Psoas muscle (tissue), 8 donors: ENCODE measurements around the gene SHISAL1. TPM values are rescaled to one million over a fixed set of nuclear protein-coding genes. Genes with fewer than 3 reads are reported as not detected.

Experiments
- ATAC-seq, 4 donors: fragments of 200-7000 bp; cut with Tn5 transposase; one replicate each; pipeline ENCODE4 v1.9.1; 2020; ENCODE audit warnings: moderate library complexity in 3 of 4, mild to moderate bottlenecking in 2 of 4
- DNase-seq, 2 donors: peaks; one replicate each; pipeline ENCODE4 v3.0.0-alpha.2; 2020
- H3K27ac ChIP-seq: fragments of 200-600 bp; one replicate; pipeline ENCODE4 v1.8.0; 2022
- H3K27me3 ChIP-seq, 3 donors: fragments of 200-600 bp in 1 of 3; one replicate each; pipeline versions ENCODE4 v1.6.1 to v1.8.0; 2013 to 2022; ENCODE audit warnings: low read length in 2 of 3, mild to moderate bottlenecking in 2 of 3, moderate library complexity in 1 of 3; ENCODE audit not compliant: insufficient read depth in 3 of 3
- H3K36me3 ChIP-seq, 2 donors: fragments of 200-600 bp in 1 of 2; one replicate each; pipeline versions ENCODE4 v1.6.1 to v1.8.0; 2013 to 2022; ENCODE audit warnings: low read depth in 1 of 2, mild to moderate bottlenecking in 1 of 2, moderate library complexity in 1 of 2; ENCODE audit not compliant: insufficient read depth in 1 of 2
- H3K4me1 ChIP-seq: fragments of 200-600 bp; one replicate; pipeline ENCODE4 v1.8.0; 2022
- H3K4me3 ChIP-seq: fragments of 200-600 bp; one replicate; pipeline ENCODE4 v1.8.0; 2022; ENCODE audit warnings: mild to moderate bottlenecking
- H3K9me3 ChIP-seq: fragments of 200-600 bp; one replicate; pipeline ENCODE4 v1.8.0; 2022
- CTCF ChIP-seq: fragments of 200-600 bp; IDR thresholded peaks from one replicate; pipeline ENCODE4 v1.8.0; 2022; ENCODE audit warnings: antibody characterized with exemption
- WGBS, 3 donors: extraction: QIAGEN DNeasy Blood & Tissue Kit; methylation state at CpG; one replicate each; pipeline versions ENCODE4 v1.1.6 to v1.1.7; 2013; 5-methylcytosine and 5-hydroxymethylcytosine counted together
- intact Hi-C, 2 donors: fragments of 100-400 bp; cut with DNase I; formaldehyde crosslinking; loops; one replicate each; pipeline versions ENCODE4 v1.11.0 to v1.14.2; 2022
- polyA plus RNA-seq, 3 donors: library from polyadenylated mRNA; stranded (reverse); fragments of 200-250 nt; gene quantifications; one replicate each; pipeline ENCODE4 v1.2.3, GENCODE V29; 2013
- total RNA-seq, 4 donors: library from RNA; stranded (reverse); fragmentation: NEBNext Ultra II Directional in 2 of 4; extraction: Animal tissue kit (Norgen Biotek cat#: 25700) in 2 of 4; gene quantifications; one replicate each; pipeline versions ENCODE4 v1.2.1 to v1.2.4, GENCODE V29; 2021 to 2023
- donor health status: healthy with polysubstance abuse.
- donor health status: DM: no; HTN: no; CAD: no; lungs with moderate emphysema.
- donor health status: Bipolar disorder and iron deficiency.
- donor health status: healthy.
- donor health status: DM: yes; HTN: yes; CAD: no.
- donor health status: DM: no; HTN: no; CAD: no.
- donor health status: DM: no; HTN: no; CAD: no.
- donor health status: DM: yes; HTN: yes; CAD: no.

Gene SHISAL1
- total and polyA plus RNA-seq, 7 donors: 0.01 to 0.24 (median 0.06) TPM; not detected in 1

GRCh38 chr22:44248926-44249325 lies 63.8 kb downstream of the SHISAL1 start:
- Histone ChIP-seq H3K27ac (no peak overlapping the region), H3K4me3 (no peak overlapping the region), H3K4me1 (no peaks in the 10 kb centered on the region), H3K36me3 (no peaks in the 10 kb centered on the region), H3K9me3 (peaks cover 10% of the 10 kb centered on the region), H3K27me3 (peaks cover 0 to 15% (median 8%) of the 10 kb centered on the region in 3 donors)
- 93 to 96% (median 93%) methylated on average over 10 of the region's 10 CpGs for WGBS, 3 donors
- no peak for TF ChIP-seq CTCF
- intact Hi-C loops: no loop called here
- ATAC-seq: no peak
- DNase-seq: no peak

- Histone ChIP-seq H3K36me3 (no peaks in the 10 kb centered on the region), H3K4me3 (no peak overlapping the region), H3K4me1 (no peaks in the 10 kb centered on the region), H3K27me3 (peaks cover 0 to 15% (median 10%) of the 10 kb centered on the region in 3 donors), H3K27ac (no peak overlapping the region), H3K9me3 (peaks cover 10% of the 10 kb centered on the region)
- ATAC-seq (no peak), DNase-seq (no peak)
- WGBS, 3 donors: 88 to 91% (median 89%) methylated on average over 25 of the region's 25 CpGs
- no peak for TF ChIP-seq CTCF
- intact Hi-C loops: no loop called here
Measured at GRCh38 chr22:44247923-44248892, 64.5 kb downstream of the SHISAL1 start.

- intact Hi-C loops: no loop called here
- ATAC-seq: no peak
- WGBS, 3 donors: 75 to 85% (median 80%) methylated on average over 5 of the region's 5 CpGs
Measured at GRCh38 chr22:44247346-44247745, 65.4 kb downstream of the SHISAL1 start.

GRCh38 chr22:44246615-44247326 lies 66.0 kb downstream of the SHISAL1 start:
- ATAC-seq: no peak

More at GRCh38 chr22:44247346-44247745, 65.4 kb downstream of the SHISAL1 start:
- no peak overlapping the region for H3K27ac ChIP-seq
- peaks cover 0 to 15% (median 13%) of the 10 kb centered on the region in 3 donors for H3K27me3 ChIP-seq
- DNase-seq: no peak
- H3K4me3 ChIP-seq: no peak overlapping the region
- H3K9me3 ChIP-seq: peaks cover 10% of the 10 kb centered on the region
- H3K4me1 ChIP-seq: no peaks in the 10 kb centered on the region
- no peaks in the 10 kb centered on the region for H3K36me3 ChIP-seq
- no peak for TF ChIP-seq CTCF

More at GRCh38 chr22:44246615-44247326, 66.0 kb downstream of the SHISAL1 start:
- Histone ChIP-seq H3K4me3 (no peak overlapping the region), H3K27ac (no peak overlapping the region), H3K4me1 (no peaks in the 10 kb centered on the region), H3K27me3 (peaks cover 0 to 15% (median 13%) of the 10 kb centered on the region in 3 donors), H3K9me3 (peaks cover 10% of the 10 kb centered on the region), H3K36me3 (no peaks in the 10 kb centered on the region)
- TF ChIP-seq CTCF: no peak
- no peak for DNase-seq
- 77 to 89% (median 84%) methylated on average over 8 of the region's 8 CpGs for WGBS, 3 donors
- intact Hi-C loops: no loop called here
